ENCODE results near the gene RAB11FIP3.

GRCh38 chr16:474420-475122 lies 49.1 kb downstream of the RAB11FIP3 start:
- TF ChIP-seq CTCF (IDR thresholded peaks at IDR 0.05), result no peak
- no peak for TF ChIP-seq POLR2A (IDR thresholded peaks at IDR 0.05)

All from adrenal gland (tissue), 5 donors.